ENCODE measurements around the gene CDH2.
A peak's percentile ranks its signal among the peaks of the same experiment; 100 is the strongest.

The CDH2 gene

GRCh38 chr18:28127763-28128658 is 48.9 kb downstream of the CDH2 start:
- no peak for DNase-seq (ENCODE audit: low spot score)

DNA sequence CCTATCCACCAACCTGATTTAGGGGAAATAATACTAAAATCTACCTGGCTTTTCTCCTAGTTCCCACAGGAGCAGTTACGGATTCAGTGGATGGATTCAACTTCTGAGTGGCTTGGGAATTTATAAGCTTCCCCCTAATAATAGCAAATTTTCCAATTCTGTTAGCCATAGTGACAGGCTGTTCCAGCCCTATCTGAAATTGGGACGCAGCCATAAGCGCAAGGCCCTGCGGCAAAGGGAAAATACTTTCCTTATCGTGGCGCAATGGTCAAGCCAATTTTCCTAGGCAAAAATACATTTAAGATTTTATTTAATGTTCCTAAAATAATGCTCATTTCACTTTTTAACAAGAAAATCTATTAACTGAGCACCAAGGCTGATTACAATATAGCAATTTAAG is 49.7 kb downstream of the CDH2 start:
- DNase-seq (ENCODE audit: low spot score) = no peak

- DNase-seq (ENCODE audit: low spot score) = no peak
Measured at GRCh38 chr18:28126768-28127167, 50.2 kb downstream of the CDH2 start.

- no peak for DNase-seq (ENCODE audit: low spot score)
Measured at GRCh38 chr18:28125051-28125450, 51.9 kb downstream of the CDH2 start.

DNA sequence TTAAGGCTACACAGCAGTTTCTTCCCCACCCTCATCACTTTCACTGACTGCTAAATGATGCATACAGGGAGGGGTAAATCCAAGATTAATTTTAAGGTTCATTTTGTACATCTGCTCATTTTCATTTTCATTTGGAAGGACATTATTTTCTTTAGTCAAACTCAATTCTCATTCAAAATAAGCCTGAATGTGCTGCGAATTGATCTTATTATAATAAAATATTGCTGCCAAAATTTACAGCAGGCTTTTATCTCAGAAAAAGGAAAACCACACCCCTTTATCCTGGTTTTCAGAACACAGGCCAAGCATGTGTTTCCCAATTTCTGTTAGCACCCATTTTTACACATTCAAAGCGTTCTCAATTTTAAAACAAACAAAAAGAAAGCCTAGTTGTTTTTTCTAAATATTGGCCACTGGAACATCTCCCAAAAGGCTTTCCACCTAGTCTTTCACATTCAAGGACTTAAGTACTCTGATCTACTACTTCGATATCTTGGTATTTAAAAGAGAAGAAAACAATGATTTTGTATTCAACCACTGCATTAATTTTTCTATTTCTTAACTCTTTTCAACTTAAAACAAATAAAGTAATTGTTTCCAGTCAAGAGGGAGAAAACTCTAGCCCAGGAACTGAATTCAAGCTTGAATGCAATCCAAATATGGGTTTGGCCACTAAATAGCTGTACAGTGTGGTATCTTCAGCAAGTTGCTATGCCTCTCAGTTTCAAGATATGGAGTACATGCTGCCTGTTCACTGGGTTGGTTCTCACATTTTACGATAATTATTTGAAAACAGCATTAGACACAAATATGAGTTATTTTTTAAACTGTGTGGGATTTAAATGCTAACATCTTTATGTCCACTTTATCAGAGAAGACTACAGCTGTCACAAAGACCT is 52.5 kb downstream of the CDH2 start:
- no peak for DNase-seq (ENCODE audit: low spot score)

DNA sequence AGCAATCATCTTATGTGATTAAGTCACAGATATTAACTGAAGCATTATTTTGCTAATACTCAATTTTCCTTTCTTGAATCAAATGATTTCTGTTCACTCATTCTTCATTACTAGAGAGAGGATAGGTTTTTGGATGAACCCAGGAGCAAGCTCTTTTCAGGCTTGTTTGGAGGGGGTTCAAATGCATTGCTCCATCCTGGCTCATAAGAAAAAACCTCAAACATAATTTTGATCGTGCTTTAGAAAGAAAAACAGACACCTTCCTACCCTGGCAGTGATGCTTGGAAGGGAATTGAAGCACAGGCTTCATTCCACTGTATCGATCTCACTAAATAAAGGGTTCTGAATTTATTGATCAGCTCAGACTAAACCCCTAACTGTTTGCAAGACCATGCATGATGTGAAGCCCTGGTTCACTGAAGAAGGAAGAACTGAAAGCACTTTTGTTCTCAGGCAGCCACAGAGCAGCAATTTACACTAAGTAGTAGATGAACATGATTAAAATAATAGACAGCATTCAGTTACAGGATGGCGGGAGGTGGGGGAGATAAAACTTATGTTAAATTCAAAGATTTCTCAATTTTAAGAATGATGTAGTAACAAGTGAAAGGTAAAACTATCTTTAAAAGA is 53.4 kb downstream of the CDH2 start:
- DNase-seq (ENCODE audit: low spot score) = no peak

DNA sequence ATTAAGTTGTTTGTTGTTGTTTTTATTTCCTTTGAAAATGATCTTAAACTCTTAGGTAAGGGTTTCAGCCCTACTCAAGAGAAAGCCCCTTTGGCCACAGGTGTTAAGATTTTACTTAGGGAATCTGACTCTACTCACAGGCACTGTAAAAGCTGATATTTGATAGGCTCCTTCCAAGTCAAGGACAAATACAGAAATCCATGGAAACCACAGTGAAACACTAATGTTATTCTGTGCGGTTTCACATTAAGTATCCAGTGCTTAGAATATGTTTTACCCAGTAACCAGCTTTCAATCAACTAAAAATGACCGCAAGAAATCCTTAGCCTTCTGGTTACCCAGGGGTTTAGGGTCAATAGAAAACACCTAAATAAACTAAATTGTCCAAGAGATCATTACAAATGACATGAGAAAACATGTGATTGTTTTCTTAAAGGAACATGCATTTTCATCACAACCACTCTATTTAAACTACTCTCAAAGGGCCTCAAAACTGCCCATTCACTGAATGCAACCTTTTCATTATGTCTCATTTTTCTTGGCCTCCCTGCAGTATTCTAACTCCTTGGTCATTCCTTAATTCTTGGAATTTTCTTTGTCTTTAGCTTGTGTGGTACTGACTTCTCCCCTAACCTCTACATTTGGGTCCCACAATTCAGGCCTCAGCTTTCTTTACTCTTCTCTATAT is 56.0 kb downstream of the CDH2 start:
- DNase-seq (ENCODE audit: low spot score) = no peak

DNA sequence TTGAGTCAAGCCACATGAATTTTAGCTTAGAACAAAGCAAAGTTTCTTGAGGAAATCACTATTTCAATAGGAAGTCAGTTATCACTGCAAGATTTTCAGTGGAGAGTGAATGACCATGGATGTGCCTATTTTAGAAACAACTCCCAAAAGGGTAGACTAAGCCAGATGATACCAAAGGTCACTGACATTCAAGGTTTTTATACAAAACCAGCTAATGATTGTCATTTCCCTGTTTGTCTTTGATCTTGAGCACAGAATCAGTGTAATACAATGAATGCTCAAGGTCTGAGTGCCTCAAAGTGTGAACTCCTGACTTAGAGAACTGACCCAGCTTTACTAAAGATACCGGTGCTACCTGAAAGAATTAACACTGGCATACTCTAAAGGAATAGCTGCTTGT is 60.5 kb downstream of the CDH2 start:
- DNase-seq (ENCODE audit: low spot score) = no peak

DNA sequence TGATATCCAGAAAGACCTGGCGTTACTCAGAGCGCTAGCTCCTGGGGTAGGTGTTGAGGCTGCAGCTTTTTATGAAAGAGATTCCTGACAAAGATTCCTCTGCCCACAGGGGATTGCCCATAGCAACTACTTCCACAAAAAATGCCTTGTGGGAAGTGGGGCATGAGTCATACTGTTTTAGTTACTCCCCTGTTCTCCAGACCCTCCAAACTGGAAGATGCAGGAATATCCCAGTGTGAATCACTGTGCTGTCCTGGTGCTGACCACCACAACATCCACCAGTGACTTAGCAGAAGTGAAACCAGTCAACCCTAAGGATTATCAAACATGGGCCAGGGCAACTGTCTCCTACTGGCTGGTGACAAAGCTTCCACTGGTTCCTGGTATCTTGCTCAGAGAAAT is 61.8 kb downstream of the CDH2 start:
- no peak for DNase-seq (ENCODE audit: low spot score)

DNA sequence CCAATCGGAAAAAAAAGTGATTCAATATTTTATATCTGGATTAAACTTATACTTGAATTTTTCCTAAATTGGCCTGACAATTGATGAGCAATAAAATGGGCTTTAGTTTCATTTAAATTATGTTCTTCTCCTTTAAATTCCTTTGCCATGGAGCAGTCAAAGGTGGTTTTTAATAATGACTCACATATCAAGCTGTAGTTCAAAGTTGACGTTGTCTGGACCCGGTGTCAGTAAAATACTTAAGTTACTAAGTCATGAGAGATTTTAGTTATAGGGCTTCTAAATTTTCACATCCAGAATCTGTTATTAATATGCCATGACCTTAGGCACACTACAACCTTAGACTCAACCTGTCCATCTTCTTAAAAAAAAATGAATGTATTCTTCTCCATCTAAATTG is 62.5 kb downstream of the CDH2 start:
- no peak for DNase-seq (ENCODE audit: low spot score)

DNA sequence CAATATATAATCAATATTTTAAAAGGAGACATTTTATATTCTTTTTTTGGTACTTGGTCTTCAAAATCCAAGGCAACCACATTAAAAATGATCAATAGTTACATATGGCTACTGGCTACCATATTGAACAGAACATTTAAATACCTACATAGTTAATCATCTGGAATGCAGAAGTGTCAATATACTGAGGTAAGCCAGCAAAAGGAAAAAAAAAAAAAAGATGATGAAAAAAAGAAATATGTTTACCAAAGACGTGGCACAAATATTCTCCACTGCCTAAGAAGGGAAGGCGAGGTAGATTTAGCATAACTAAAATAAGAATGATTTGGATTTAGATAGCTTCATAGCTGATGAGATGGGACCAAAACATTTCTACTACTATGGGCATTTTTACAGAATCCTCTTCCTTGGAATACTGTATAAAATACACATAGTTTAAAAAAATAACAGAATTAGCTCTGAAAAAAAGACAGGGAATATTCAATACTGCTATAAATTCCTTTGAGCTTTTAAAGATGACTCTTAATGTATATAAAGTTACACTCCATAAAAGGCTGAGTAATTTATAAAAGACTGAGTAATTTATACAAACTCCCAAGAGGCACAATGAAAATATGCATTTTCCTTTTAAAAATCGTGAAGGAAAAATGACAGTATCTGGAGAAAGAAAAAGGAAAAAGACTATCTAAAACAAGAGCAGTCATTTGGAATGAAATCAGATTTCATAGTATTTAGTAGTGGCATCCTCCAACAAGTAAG is 63.5 kb downstream of the CDH2 start:
- DNase-seq (ENCODE audit: low spot score) = no peak

DNA sequence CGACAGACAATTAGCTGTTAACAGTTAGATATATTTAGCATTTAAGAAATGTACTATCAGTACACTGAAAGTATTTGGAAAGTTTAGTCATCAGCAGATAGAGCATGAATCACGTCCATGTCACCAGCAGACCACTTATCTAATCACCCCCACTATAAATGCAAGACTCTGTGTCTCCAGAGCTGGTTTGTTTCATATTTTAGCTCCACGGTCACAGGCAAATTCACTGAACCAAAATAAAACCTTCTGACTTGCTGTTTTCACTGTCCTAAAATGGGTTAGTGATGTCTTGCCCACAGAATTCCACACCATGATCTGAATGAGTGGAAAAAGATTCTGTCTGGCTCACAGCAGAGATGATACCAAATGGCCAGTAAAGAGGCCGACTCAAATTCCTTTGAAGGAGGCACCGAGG is 64.9 kb downstream of the CDH2 start:
- DNase-seq (ENCODE audit: low spot score) = no peak

DNA sequence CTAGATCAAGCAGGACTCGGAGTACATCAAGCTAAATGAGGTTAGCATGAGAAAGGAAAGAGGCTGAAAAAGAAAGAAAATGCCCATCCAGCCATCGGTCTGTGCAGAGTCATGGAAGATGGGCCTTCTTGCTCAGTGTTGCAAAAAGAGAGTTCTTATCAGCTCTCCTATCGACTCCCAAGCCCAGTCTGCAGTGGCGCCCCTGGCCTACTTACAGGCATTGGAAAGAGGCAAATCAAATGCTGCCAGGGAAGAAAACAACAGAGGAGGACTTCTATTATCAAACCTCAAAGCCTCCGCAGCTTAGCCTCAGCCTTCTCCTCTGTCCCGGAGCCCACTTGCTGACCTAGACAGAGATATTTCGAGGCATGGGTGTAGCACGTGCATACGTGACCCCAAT is 66.0 kb downstream of the CDH2 start:
- DNase-seq (ENCODE audit: low spot score) = no peak

DNA sequence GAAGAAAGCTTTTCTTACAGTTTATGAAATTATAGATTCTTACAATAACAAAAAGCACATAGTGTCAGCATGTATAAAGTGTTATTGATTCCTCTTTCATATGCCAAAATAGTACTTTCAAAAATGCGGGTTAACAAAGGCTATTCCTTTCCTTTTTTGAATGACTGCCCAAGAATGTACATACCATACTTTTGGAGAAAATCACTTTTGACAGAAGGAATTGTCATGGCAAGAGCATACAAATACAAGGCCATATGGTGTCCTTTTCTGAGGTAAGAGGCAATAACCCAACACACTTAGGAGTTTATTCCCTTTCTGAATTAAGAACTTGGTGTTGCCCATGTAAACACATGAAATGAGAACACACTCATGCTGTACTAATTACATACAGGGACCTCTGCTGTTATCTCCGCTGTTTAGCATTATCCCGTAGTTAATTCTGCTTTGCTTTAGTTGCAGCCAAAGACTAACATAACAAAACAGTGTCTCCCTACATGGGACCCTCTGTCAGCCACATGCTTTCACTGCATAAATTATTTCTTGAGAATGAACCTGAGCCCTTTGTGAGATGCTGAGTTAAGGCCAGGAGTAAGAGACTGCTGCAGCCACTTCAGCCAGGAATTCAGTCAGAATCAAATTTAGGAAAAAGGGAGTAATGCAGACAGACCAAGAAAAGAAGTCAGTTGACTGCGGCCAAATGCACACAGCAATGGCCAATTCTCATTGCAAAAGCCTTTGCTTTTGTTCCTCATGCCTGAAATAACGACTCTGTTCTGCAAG is 67.0 kb downstream of the CDH2 start:
- peak; percentile 58 for DNase-seq (ENCODE audit: low spot score)

GRCh38 chr18:28108814-28109213 is 68.1 kb downstream of the CDH2 start:
- peak; percentile 73 for DNase-seq (ENCODE audit: low spot score)

GRCh38 chr18:28108254-28108653 is 68.7 kb downstream of the CDH2 start:
- DNase-seq (ENCODE audit: low spot score) = peak; percentile 37

GRCh38 chr18:28099237-28099636 is 77.7 kb downstream of the CDH2 start:
- DNase-seq (ENCODE audit: low spot score) = no peak

DNA sequence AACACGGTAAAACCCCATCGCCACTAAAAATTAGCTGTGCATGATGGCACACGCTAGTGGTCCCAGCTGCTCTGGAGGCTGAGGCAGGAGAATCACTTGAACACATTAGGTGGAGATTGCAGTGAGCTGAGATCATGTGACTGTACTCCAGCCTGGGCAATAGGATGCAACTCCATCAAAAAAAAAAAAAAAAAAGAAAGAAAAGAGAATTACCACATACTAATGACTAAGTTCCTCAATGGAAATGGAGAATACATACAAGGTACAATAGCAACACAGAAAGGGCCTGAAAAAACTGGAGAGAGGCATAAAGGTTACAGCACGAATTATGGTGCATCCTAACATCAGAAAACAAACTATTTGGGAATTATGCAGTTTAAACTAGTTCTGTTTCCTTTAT is 81.3 kb downstream of the CDH2 start:
- DNase-seq (ENCODE audit: low spot score) = no peak

GRCh38 chr18:28095041-28095440 is 81.9 kb downstream of the CDH2 start:
- no peak for DNase-seq (ENCODE audit: low spot score)

DNA sequence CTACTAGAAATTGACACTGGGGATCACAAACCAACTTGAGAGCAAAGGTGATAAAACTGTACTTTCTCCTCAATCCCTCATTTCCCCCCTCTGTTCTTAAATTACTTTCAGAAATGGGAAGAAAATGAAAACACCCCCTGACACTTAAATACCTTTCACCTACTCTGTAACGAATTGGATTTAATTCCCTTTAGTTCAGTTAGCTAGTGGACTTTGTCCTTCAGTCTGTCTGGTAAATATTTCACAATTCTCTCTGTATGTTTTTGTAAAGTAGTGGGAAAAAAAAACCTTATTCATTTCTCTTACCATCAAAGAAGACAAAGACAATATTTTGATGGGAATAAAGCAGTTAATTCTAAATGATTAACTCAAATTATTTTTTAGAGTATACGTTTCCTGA is 85.7 kb downstream of the CDH2 start:
- DNase-seq (ENCODE audit: low spot score) = no peak
